ENCODE results near the gene DLEU7. TPM values are rescaled to one million over a fixed set of nuclear protein-coding genes. Genes with fewer than 3 reads are reported as not detected.

Gene DLEU7
- 0.50 TPM for polyA plus RNA-seq (ENCODE audit: insufficient read length)

- peak; percentile 18 for DNase-seq
Observed at GRCh38 chr13:50843257-50844083, at the start of gene DLEU7. Gene DLEU7, minus strand, starts transcription at chr13:50843692. Its CDS starts 46 bp downstream, at chr13:50843646.

GRCh38 chr13:50892210-50892944 lies 48.9 kb upstream of the DLEU7 start:
- DNase-seq: no peak

GRCh38 chr13:50891206-50891605 lies 47.7 kb upstream of the DLEU7 start:
- no peak for DNase-seq

GRCh38 chr13:50889317-50889716 lies 45.8 kb upstream of the DLEU7 start:
- no peak for DNase-seq

- no peak for DNase-seq
Observed at GRCh38 chr13:50888362-50888761, 44.9 kb upstream of the DLEU7 start.

DNA sequence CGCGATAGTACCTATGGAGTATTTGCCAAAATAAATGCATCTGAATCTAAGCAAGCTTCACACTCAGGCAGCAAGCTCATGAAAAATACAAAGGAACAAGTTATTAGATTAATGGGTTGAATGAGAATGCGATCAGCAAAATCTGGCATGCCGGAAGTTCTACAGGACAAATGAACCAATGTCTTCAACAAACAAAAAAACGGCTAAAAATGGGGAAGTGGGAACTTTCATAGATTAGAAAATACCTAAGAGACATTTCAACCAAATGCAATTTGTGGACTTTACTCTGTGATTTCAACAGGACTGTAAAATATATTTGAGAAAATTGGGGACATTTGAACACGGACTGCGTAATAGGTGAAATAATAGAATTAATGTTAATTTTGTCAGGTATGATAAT lies 43.7 kb upstream of the DLEU7 start:
- no peak for DNase-seq

GRCh38 chr13:50884265-50884664 lies 40.8 kb upstream of the DLEU7 start:
- DNase-seq: no peak

GRCh38 chr13:50883728-50884127 lies 40.2 kb upstream of the DLEU7 start:
- DNase-seq: no peak

GRCh38 chr13:50882816-50883435 lies 39.4 kb upstream of the DLEU7 start:
- no peak for DNase-seq

DNA sequence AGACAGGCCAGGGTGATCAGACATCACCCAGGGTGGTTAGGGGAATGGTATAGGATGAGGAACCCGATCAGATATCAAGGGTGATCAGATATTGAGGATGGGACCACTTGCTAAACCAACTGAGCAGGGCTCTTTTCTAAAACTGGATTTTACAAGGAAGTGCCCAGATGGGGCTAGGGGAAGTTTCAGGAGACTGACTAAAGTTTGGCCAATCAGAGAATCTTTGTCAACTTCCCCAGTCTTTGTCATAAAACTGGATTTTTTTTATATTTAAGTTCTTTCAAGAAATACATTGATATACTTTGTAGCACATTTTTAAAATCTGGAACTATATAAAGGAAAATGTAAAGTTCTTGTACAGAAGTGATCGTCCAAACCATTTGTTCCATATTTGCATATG lies 30.5 kb upstream of the DLEU7 start:
- DNase-seq: no peak

GRCh38 chr13:50873467-50873866 lies 30.0 kb upstream of the DLEU7 start:
- DNase-seq: no peak

DNA sequence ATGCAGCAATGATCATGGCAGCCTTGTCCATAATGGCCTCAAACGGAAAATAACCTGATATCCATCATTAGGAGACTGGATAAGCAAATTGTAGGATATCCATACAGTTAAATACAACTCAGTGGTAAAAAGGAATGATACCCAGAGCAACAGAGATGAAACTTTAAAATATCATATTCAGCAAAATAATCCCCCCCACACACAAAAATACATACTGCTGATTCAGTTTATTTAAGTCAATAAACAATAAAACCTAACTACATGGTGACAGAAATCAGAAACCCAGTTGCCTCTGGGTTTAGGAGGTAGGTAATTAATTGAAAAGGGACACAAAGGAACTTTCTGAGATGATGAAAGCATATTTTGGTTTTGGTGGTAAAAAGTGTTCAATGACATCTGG lies 27.9 kb upstream of the DLEU7 start:
- DNase-seq: no peak

DNA sequence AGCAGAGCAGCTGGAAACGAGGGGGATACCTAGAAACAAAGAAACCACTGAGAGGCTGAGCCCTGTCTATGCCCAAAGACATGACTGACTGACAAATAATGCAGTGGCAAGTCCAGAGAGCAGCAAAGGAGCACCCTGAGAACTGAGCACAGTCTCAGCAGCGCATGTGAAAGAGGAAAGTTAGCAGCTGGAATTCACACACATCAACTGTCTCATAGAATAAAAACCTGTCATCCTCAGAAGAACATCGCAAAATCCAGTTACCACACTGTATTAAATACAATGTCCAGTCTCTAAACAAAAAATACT lies 24.1 kb upstream of the DLEU7 start:
- DNase-seq: no peak

DNA sequence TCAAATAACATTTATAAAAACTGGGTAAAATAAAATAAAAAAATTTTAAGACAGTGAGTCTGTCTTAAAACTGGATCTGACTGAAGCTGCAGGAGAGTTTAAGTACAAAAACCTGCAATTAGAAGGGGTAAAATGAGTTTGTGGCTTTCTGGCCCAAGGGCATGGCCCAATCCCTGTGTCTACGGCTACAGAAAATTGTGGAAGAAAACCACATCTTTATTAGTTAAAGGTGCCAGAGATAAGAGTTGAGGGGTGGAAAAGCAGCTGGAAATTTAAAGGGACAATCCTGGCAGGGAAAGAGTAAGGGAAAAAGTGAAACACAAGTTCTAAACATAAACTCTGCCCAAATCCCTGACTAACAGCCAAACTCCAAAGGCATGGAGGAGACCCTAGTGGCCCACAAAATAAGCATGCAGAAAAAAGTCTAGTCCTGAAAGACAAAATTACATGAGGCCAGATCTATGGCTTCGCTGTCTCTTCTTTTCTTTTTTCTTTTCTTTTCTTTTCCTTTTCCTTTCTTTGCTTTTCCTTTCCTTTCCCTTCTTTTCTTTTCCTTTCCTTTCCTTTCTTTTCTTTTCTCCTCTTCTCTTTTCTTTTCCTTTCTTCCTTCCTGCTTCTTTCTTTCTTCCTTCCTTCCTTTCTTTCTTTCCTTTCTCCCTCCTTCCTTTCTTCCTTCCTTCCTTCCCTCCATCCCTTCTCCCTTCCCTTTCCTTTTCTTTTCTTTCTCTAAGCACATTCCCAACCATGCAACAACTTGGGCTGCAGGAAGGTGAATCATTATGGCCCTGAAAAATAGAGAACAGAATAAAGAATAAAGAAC lies 23.5 kb upstream of the DLEU7 start:
- DNase-seq: no peak

DNA sequence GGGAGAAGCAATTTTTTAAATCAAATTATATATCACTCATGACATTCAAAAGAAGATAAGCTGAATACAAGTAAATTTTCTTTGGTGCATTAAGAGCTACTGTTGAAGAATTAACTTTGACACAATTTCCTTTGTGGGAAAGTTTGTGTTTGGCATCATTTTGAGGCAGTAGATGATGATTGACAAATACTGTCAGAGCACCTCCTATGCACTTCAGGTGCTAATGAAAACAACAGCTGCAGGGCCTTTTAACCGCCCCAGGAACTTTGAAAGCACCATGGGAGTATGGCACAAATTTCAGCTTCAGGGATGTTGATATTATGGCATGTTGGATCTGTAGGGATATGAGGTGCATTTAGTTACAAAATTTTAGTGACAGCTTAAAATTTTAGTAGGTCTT lies 21.0 kb upstream of the DLEU7 start:
- DNase-seq: no peak

- no peak for DNase-seq
Observed at GRCh38 chr13:50855681-50856080, 12.2 kb upstream of the DLEU7 start.

GRCh38 chr13:50850445-50850844 lies 7.0 kb upstream of the DLEU7 start:
- no peak for DNase-seq

GRCh38 chr13:50847501-50847900 lies 4.0 kb upstream of the DLEU7 start:
- DNase-seq: no peak

DNA sequence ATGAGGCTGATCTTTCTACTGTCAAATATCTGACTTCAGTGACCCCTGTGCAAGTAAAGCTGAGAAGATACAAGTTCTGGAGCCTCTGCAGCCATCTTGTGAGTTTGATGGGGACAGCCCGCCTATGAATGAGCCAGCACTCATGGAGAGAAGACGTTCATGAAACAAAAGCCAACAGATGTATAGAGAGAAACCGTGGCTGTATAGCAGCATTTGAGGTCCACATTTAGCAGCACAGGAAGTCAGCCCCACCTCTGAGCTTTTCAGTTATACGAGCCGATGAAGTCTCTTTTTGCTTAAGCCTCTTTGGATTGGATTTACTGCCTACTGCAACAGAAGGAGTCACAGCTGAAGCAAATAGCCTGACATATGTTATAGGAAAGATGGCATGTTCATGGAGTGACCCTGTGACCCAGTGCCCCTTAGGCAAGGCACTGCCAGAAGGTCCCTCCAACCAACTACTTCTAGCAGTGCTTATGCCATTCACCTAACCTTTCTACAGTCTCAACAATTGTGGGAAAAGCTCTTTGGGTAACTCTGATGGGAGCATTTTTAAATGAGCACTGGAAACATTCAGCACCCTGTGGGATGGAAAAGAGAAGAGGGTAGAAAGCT lies 3.5 kb upstream of the DLEU7 start:
- no peak for DNase-seq

GRCh38 chr13:50845211-50845610 lies 1.7 kb upstream of the DLEU7 start:
- no peak for DNase-seq

GRCh38 chr13:50844084-50844875 lies 788 bp upstream of the DLEU7 start:
- no peak for DNase-seq

DNA sequence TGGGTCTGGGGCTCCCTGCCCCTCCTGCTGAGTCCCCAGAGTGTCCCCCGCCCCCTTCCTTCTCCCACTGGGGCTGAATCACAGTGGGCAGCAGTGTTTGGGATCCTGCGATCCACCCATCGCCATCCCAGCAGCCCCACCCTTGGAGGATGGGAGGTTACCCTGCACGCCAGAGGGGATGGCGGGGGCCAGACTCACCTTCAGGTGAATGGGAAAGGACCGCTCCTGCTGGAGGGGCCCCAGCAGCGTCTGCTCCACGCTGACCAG lies 569 bp downstream of the DLEU7 start:
- DNase-seq: no peak

All from hindlimb muscle (tissue), 1 donor.